H1 (cell line): ENCODE measurements around the gene BBLN.

ENCODE experiments used
- JUND ChIP-seq: IDR thresholded peaks from 2 replicates; pipeline ENCODE4 v1.6.1; 2011; ENCODE audit warnings: mild to moderate bottlenecking, improper control_type of control experiment, low read length
- POLR2A ChIP-seq, 2 experiments: IDR thresholded peaks; 1 replicate in 1 of 2; 2 replicates in 1 of 2; pipeline ENCODE4 v1.6.1; 2011; ENCODE audit warnings: low read depth in 2 of 2, low read length in 2 of 2, mild to moderate bottlenecking in 2 of 2; ENCODE audit errors: control extremely low read depth in 1 of 2
- TAF1 ChIP-seq: IDR thresholded peaks from 2 replicates; pipeline ENCODE4 v1.6.1; 2011; ENCODE audit warnings: mild to moderate bottlenecking, low read depth, low read length
- USF2 ChIP-seq: IDR thresholded peaks from 2 replicates; pipeline ENCODE4 v1.6.1; 2011; ENCODE audit warnings: low read length, improper control_type of control experiment

DNA sequence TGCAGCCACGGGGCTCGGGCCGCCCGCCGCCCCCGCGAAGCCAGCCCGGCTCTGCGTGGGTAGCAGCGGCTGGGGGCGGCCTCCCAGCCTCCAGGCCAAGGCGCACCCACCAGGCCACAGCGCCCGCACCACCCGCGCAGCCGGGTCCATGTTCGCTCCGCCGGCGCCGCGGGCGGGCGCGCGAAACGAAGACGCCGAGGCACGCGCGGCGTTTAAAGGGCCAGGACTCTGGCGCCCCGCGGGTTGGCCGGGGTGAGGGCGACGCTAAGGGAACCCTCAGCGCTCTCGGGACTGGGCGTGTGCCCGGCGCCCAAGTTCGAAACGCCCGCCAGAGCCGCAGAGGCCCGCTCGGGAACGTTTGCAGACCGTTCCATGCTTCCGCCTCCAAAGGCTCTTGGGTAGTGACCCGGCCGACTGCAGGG, 32.5 kb upstream of the BBLN start, which contains the start of gene PTGES2:
- no peak for TF ChIP-seq JUND
- 0 out of 2 replicates have a peak, but pooled peaks have one; percentile 28 for TF ChIP-seq TAF1
- TF ChIP-seq USF2: no peak
- TF ChIP-seq POLR2A (IDR thresholded peaks at IDR 0.05; ENCODE audit: control extremely low read depth in 1 of 2, low read depth in 2 of 2, low read length in 2 of 2): 0 out of 3 replicates have a peak, but pooled peaks of 1 of the 2 experiments have one; percentile 48
